H9 (cell line): ENCODE measurements around the gene RNF126. TPM values are rescaled to one million over a fixed set of nuclear protein-coding genes. Genes with fewer than 3 reads are reported as not detected.

Experiments used
- DNase-seq: peaks from one replicate; pipeline ENCODE4 v3.0.0-alpha.2; 2017
- H2AFZ ChIP-seq: one replicate; pipeline ENCODE4 v1.6.1; 2013; ENCODE audit warnings: mild to moderate bottlenecking, low read length, control low read depth, moderate library complexity
- H2AK5ac ChIP-seq: 2 replicates; pipeline ENCODE4 v1.6.1; 2013; ENCODE audit warnings: low read length, control low read depth, mixed read lengths; ENCODE audit not compliant: insufficient read length
- H2BK120ac ChIP-seq: one replicate; pipeline ENCODE4 v1.6.1; 2013; ENCODE audit warnings: low read depth, mild to moderate bottlenecking, low read length, control low read depth, inconsistent platforms; ENCODE audit not compliant: poor library complexity, severe bottlenecking
- H2BK12ac ChIP-seq: 2 replicates; pipeline ENCODE4 v1.6.1; 2013; ENCODE audit warnings: low read length, control low read depth, mixed read lengths, low read depth; ENCODE audit not compliant: insufficient read length
- H2BK15ac ChIP-seq: 2 replicates; pipeline ENCODE4 v1.6.1; 2013; ENCODE audit warnings: low read depth, low read length, control low read depth
- H2BK20ac ChIP-seq: one replicate; pipeline ENCODE4 v1.6.1; 2013; ENCODE audit warnings: low read depth, mild to moderate bottlenecking, low read length, control low read depth, inconsistent platforms; ENCODE audit not compliant: poor library complexity, severe bottlenecking
- H2BK5ac ChIP-seq: 2 replicates; pipeline ENCODE4 v1.6.1; 2013; ENCODE audit warnings: low read length, control low read depth, mixed read lengths; ENCODE audit not compliant: insufficient read length
- H3K14ac ChIP-seq: 2 replicates; pipeline ENCODE4 v1.6.1; 2013; ENCODE audit warnings: low read length, control low read depth; ENCODE audit not compliant: insufficient read depth
- H3K18ac ChIP-seq: 2 replicates; pipeline ENCODE4 v1.6.1; 2013; ENCODE audit warnings: low read depth, mild to moderate bottlenecking, mixed read lengths, low read length, control low read depth; ENCODE audit not compliant: insufficient read length
- H3K23ac ChIP-seq: 2 replicates; pipeline ENCODE4 v1.6.1; 2013; ENCODE audit warnings: low read length, control low read depth, mixed read lengths, low read depth; ENCODE audit not compliant: insufficient read length
- H3K23me2 ChIP-seq: 2 replicates; pipeline ENCODE4 v1.6.1; 2013; ENCODE audit warnings: low read depth, mild to moderate bottlenecking, mixed read lengths, low read length, control low read depth; ENCODE audit not compliant: insufficient read length, poor library complexity, severe bottlenecking
- H3K27ac ChIP-seq: 2 replicates; pipeline ENCODE4 v1.5.1; 2013; ENCODE audit warnings: low read length, control low read depth, mixed read lengths, low read depth; ENCODE audit not compliant: insufficient read length
- H3K27me3 ChIP-seq: 2 replicates; pipeline ENCODE4 v1.6.1; 2013; ENCODE audit warnings: low read length, control low read depth, inconsistent platforms; ENCODE audit not compliant: insufficient read depth
- H3K4ac ChIP-seq: 2 replicates; pipeline ENCODE4 v1.6.1; 2013; ENCODE audit warnings: low read depth, mild to moderate bottlenecking, control low read depth, inconsistent platforms, low read length, moderate library complexity
- H3K4me1 ChIP-seq: 2 replicates; pipeline ENCODE4 v1.6.1; 2013; ENCODE audit warnings: low read length, control low read depth, inconsistent platforms; ENCODE audit not compliant: insufficient read depth
- H3K4me2 ChIP-seq: 2 replicates; pipeline ENCODE4 v1.6.1; 2013; ENCODE audit warnings: low read length, control low read depth, mixed read lengths; ENCODE audit not compliant: insufficient read length, insufficient read depth
- H3K56ac ChIP-seq: 2 replicates; pipeline ENCODE4 v1.6.1; 2013; ENCODE audit warnings: low read depth, mild to moderate bottlenecking, mixed read lengths, low read length, control low read depth; ENCODE audit not compliant: insufficient read length
- H3K79me1 ChIP-seq: 2 replicates; pipeline ENCODE4 v1.6.1; 2013; ENCODE audit warnings: low read depth, mild to moderate bottlenecking, moderate library complexity, low read length, control low read depth, inconsistent platforms; ENCODE audit not compliant: insufficient read depth, poor library complexity, severe bottlenecking
- H3K79me2 ChIP-seq: 2 replicates; pipeline ENCODE4 v1.6.1; 2013; ENCODE audit warnings: low read length, control low read depth, inconsistent platforms; ENCODE audit not compliant: insufficient read depth
- H3K9ac ChIP-seq: 2 replicates; pipeline ENCODE4 v1.6.1; 2013; ENCODE audit warnings: low read length, control low read depth, mixed read lengths; ENCODE audit not compliant: insufficient read length; ENCODE audit errors: extremely low read depth
- H3K9me3 ChIP-seq: one replicate; pipeline ENCODE4 v1.6.1; 2013; ENCODE audit warnings: low read depth, low read length, inconsistent platforms; ENCODE audit not compliant: control insufficient read depth
- H3T11ph ChIP-seq: one replicate; pipeline ENCODE4 v1.6.1; 2013; ENCODE audit warnings: mild to moderate bottlenecking, low read length, control low read depth, inconsistent platforms
- H4K20me1 ChIP-seq: one replicate; pipeline ENCODE4 v1.6.1; 2013; ENCODE audit not compliant: control insufficient read depth, insufficient read length, insufficient read depth
- H4K5ac ChIP-seq: 2 replicates; pipeline ENCODE4 v1.6.1; 2013; ENCODE audit warnings: low read depth, mild to moderate bottlenecking, mixed read lengths, low read length, control low read depth; ENCODE audit not compliant: insufficient read length
- H4K8ac ChIP-seq: replicated peaks from 2 replicates; pipeline ENCODE4 v1.6.1; 2013; ENCODE audit warnings: low read length, control low read depth, mixed read lengths, low read depth; ENCODE audit not compliant: insufficient read length
- H4K91ac ChIP-seq: 2 replicates; pipeline ENCODE4 v1.6.1; 2013; ENCODE audit warnings: low read depth, mild to moderate bottlenecking, moderate library complexity, mixed read lengths, low read length, control low read depth; ENCODE audit not compliant: insufficient read length
- H3K27ac Mint-ChIP-seq, 3 experiments: 2 replicates in 2 of 3; 3 replicates in 1 of 3; pipeline ENCODE4 v1.8.0; 2020 to 2021; ENCODE audit warnings: mixed read lengths in 3 of 3, mild to moderate bottlenecking in 1 of 3, moderate library complexity in 1 of 3
- H3K27me3 Mint-ChIP-seq: 2 replicates; pipeline ENCODE4 v1.8.0; 2021; ENCODE audit warnings: low read depth, mild to moderate bottlenecking, moderate library complexity, mixed read lengths
- H3K36me3 Mint-ChIP-seq, 3 experiments: 2 replicates in 2 of 3; 3 replicates in 1 of 3; pipeline ENCODE4 v1.8.0; 2020 to 2021; ENCODE audit warnings: low read depth in 3 of 3, mixed read lengths in 3 of 3; ENCODE audit not compliant: insufficient read depth in 1 of 3
- H3K4me1 Mint-ChIP-seq, 2 experiments: 2 replicates each; pipeline ENCODE4 v1.8.0; 2020; ENCODE audit warnings: mixed read lengths in 2 of 2
- H3K4me3 Mint-ChIP-seq, 2 experiments: 2 replicates in 1 of 2; 3 replicates in 1 of 2; pipeline ENCODE4 v1.8.0; 2020 to 2021; ENCODE audit warnings: mild to moderate bottlenecking in 2 of 2, mixed read lengths in 2 of 2, moderate library complexity in 1 of 2
- H3K9me3 Mint-ChIP-seq, 2 experiments: 2 replicates in 1 of 2; 3 replicates in 1 of 2; pipeline ENCODE4 v1.8.0; 2020; ENCODE audit warnings: mild to moderate bottlenecking in 2 of 2, mixed read lengths in 2 of 2, moderate library complexity in 1 of 2
- CTCF ChIP-seq: fragments of 200-600 bp; sonication (generic); conservative IDR thresholded peaks from 3 replicates; pipeline ENCODE4 v1.8.0; 2021; ENCODE audit warnings: antibody characterized with exemption, mild to moderate bottlenecking
- WGBS: extraction: QIAGEN DNeasy Blood & Tissue Kit; methylation state at CpG from one replicate; pipeline ENCODE4 v1.1.7; 2013; ENCODE audit warnings: missing lambda C conversion rate, low lambda C conversion rate, mixed read lengths; ENCODE audit not compliant: insufficient read length; ENCODE audit errors: extremely low coverage; 5-methylcytosine and 5-hydroxymethylcytosine counted together
- total RNA-seq: library from RNA; stranded (reverse); gene quantifications from 2 replicates; pipeline ENCODE4 v1.2.1, GENCODE V29; 2021

The RNF126 gene
- total RNA-seq, 1 experiment from 2014 or later: 81.9 TPM

GRCh38 chr19:711254-711653 lies 48.2 kb upstream of the RNF126 start:
- Histone ChIP-seq H2BK5ac (no peak overlapping the region), H3K23me2 (peaks cover 8% of the 10 kb centered on the region), H2AFZ (no peak overlapping the region), H3K27me3 (no peaks in the 10 kb centered on the region), H3K18ac (no peak overlapping the region), H4K5ac (no peak overlapping the region), H3K79me2 (no peaks in the 10 kb centered on the region), H3T11ph (no peak overlapping the region), H3K14ac (no peak overlapping the region), H3K56ac (no peak overlapping the region), H2BK20ac (no peak overlapping the region), H3K23ac (no peak overlapping the region), H3K4me1 (no peaks in the 10 kb centered on the region; the same call in 1 of the 2 replicates), H2BK15ac (no peak overlapping the region), H2BK120ac (no peak overlapping the region), H4K91ac (no peak overlapping the region), H3K9me3 (no peaks in the 10 kb centered on the region), H3K4ac (no peak overlapping the region), H4K8ac (no peak overlapping the region), H3K27ac (no peak overlapping the region), H2BK12ac (no peak overlapping the region), H3K4me2 (no peak overlapping the region), H4K20me1 (no peaks in the 10 kb centered on the region), H2AK5ac (no peak overlapping the region), H3K9ac (no peak overlapping the region), H3K79me1 (no peaks in the 10 kb centered on the region)
- 0 out of 7 replicates have a peak overlapping the region, but pooled peaks of 1 of the 3 experiments have one; percentile 44 for H3K27ac Mint-ChIP-seq
- H3K9me3 Mint-ChIP-seq: peaks cover 12 to 16% of the 10 kb centered on the region in 2 experiments
- H3K4me3 Mint-ChIP-seq: peak overlapping the region; percentile 33 to 39; a peak in 4 of 5 replicates
- DNase-seq: no peak
- TF ChIP-seq CTCF: no peak
- peaks cover 9 to 11% of the 10 kb centered on the region in 2 experiments for H3K4me1 Mint-ChIP-seq
- H3K27me3 Mint-ChIP-seq: peaks cover 16% of the 10 kb centered on the region
- H3K36me3 Mint-ChIP-seq: peaks cover 8 to 12% (median 11%) of the 10 kb centered on the region in 3 experiments
- WGBS: no CpG with 5 or more reads among the region's 8 CpGs
